ENCODE measurements around the gene PARD6G. TPM values are rescaled to one million over a fixed set of nuclear protein-coding genes. Genes with fewer than 3 reads are reported as not detected.
"Not testable (repeated sequence)": the region's sequence is repeated elsewhere in the genome, so short reads cannot be mapped to it uniquely, and the experiment has no call there.

The PARD6G gene
- total RNA-seq, 2 donors from 2014 or later, result 12.3 to 18.7 TPM

GRCh38 chr18:80243204-80243603 is 4.1 kb downstream of the PARD6G start:
- Histone ChIP-seq H3K9me3 (no peaks in the 10 kb centered on the region), H3K4me1 (replicated peaks) (no peaks in the 10 kb centered on the region), H3K4me3 (no peak overlapping the region), H3K36me3 (no peaks in the 10 kb centered on the region), H3K27ac (no peak overlapping the region), H3K27me3 (replicated peaks; ENCODE audit: insufficient read depth) (no peaks in the 10 kb centered on the region)
- WGBS, result 79% methylated on average over 5 of the region's 5 CpGs
- intact Hi-C loops (cut with DNase I), result no loop called here
- no peak for DNase-seq (ENCODE audit: low spot score)
- TF ChIP-seq POLR2A (IDR thresholded peaks at IDR 0.05), result no peak
- TF ChIP-seq POLR2AphosphoS5 (IDR thresholded peaks at IDR 0.05), result no peak
- TF ChIP-seq CTCF (IDR thresholded peaks at IDR 0.05), result no peak

- no peaks in the 10 kb centered on the region for H3K36me3 ChIP-seq
- WGBS, result 78% methylated on average over 7 of the region's 7 CpGs
- no peak for TF ChIP-seq POLR2AphosphoS5 (IDR thresholded peaks at IDR 0.05)
- no peaks in the 10 kb centered on the region for H3K27me3 ChIP-seq (replicated peaks; ENCODE audit: insufficient read depth)
- H3K9me3 ChIP-seq, result no peaks in the 10 kb centered on the region
- no peaks in the 10 kb centered on the region for H3K4me1 ChIP-seq (replicated peaks)
- no peak for DNase-seq (ENCODE audit: low spot score)
- no peak overlapping the region for H3K4me3 ChIP-seq
- no peak overlapping the region for H3K27ac ChIP-seq
- intact Hi-C loops (cut with DNase I), result no loop called here
Observed at GRCh38 chr18:80241919-80242777, 5.2 kb downstream of the PARD6G start.

DNA sequence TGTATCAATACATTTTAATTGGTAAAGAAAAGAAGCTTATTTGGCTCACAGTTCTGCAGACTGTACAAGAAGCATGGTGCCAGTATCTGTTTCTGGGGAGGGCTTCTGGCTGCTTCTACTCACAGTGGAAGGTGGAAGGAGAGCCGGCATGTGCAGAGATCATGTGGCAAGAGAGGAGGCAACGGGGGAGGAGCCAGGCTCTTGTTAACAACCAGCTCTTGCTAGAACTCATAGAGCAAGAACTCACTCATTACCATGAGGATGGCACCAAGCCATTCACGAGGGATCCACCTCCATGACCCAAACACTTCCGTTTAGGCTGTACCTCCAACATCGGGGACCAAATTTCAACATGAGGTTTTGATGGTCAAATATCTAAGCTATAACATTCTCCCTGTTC is 7.5 kb downstream of the PARD6G start:
- TF ChIP-seq POLR2A (IDR thresholded peaks at IDR 0.05) (no peak), POLR2AphosphoS5 (IDR thresholded peaks at IDR 0.05) (no peak), CTCF (IDR thresholded peaks at IDR 0.05) (no peak)
- Histone ChIP-seq H3K4me3 (no peak overlapping the region), H3K9me3 (no peaks in the 10 kb centered on the region), H3K27me3 (replicated peaks; ENCODE audit: insufficient read depth) (no peaks in the 10 kb centered on the region), H3K27ac (no peak overlapping the region), H3K4me1 (replicated peaks) (no peaks in the 10 kb centered on the region), H3K36me3 (no peaks in the 10 kb centered on the region)
- no peak for DNase-seq (ENCODE audit: low spot score)
- 76% methylated on average over 5 of the region's 5 CpGs for WGBS
- intact Hi-C loops (cut with DNase I), result no loop called here

GRCh38 chr18:80238651-80239260 is 8.6 kb downstream of the PARD6G start:
- Histone ChIP-seq H3K4me1 (replicated peaks) (no peaks in the 10 kb centered on the region), H3K27ac (no peak overlapping the region), H3K36me3 (no peaks in the 10 kb centered on the region), H3K9me3 (no peaks in the 10 kb centered on the region), H3K27me3 (replicated peaks; ENCODE audit: insufficient read depth) (no peaks in the 10 kb centered on the region), H3K4me3 (no peak overlapping the region)
- TF ChIP-seq POLR2A (IDR thresholded peaks at IDR 0.05) (no peak), CTCF (IDR thresholded peaks at IDR 0.05) (no peak), POLR2AphosphoS5 (IDR thresholded peaks at IDR 0.05) (no peak)
- WGBS, result 86% methylated on average over 12 of the region's 12 CpGs
- intact Hi-C loops (cut with DNase I), result no loop called here
- DNase-seq (ENCODE audit: low spot score), result no peak

DNA sequence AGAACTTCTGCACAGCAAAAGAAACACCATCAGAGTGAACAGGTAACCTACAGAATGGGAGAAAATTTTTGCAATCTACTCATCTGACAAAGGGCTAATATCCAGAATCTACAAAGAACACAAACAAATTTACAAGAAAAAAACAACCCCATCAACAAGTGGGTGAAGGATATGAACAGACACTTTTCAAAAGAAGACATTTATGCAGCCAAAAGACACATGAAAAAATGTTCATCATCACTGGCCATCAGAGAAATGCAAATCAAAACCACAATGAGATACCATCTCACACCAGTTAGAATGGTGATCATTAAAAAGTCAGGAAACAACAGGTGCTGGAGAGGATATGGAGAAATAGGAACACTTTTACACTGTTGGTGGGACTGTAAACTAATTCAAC is 9.8 kb downstream of the PARD6G start:
- H3K27me3 ChIP-seq (replicated peaks; ENCODE audit: insufficient read depth); H3K36me3 ChIP-seq; H3K27ac ChIP-seq; H3K9me3 ChIP-seq; H3K4me1 ChIP-seq (replicated peaks); DNase-seq (ENCODE audit: low spot score); intact Hi-C loops (cut with DNase I); H3K4me3 ChIP-seq: not testable (repeated sequence)

DNA sequence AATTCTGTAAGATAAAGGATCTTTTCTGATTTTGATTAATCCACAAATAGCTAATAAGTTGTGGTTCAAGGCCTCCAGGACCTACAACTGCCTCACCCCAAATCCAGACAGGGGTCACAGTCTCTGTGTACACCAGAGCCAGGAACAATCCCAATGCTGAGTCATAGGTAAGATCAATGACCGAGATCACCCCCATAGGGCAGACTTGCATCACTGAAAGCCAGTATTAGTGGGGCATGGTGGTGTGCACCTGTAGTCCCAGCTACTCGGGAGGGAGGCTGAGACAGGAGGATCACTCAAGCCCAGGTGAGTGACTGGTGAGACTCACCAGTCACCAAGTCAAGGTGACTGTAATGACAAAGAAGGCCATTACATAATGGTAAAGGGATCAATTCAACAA is 12.9 kb downstream of the PARD6G start:
- Histone ChIP-seq H3K36me3 (no peaks in the 10 kb centered on the region), H3K27ac (no peak overlapping the region), H3K27me3 (replicated peaks; ENCODE audit: insufficient read depth) (no peaks in the 10 kb centered on the region), H3K9me3 (no peaks in the 10 kb centered on the region), H3K4me3 (no peak overlapping the region), H3K4me1 (replicated peaks) (no peaks in the 10 kb centered on the region)
- DNase-seq (ENCODE audit: low spot score), result no peak
- no peak for TF ChIP-seq POLR2A (IDR thresholded peaks at IDR 0.05)
- no peak for TF ChIP-seq CTCF (IDR thresholded peaks at IDR 0.05)
- TF ChIP-seq POLR2AphosphoS5 (IDR thresholded peaks at IDR 0.05), result no peak
- 96% methylated on average over 2 of the region's 2 CpGs for WGBS
- intact Hi-C loops (cut with DNase I), result no loop called here
